ENCODE results near the gene MAP7D1. TPM values are rescaled to one million over a fixed set of nuclear protein-coding genes. Genes with fewer than 3 reads are reported as not detected.

MAP7D1 gene
- total RNA-seq, 1 experiment from 2014 or later, result 49.9 TPM

DNA sequence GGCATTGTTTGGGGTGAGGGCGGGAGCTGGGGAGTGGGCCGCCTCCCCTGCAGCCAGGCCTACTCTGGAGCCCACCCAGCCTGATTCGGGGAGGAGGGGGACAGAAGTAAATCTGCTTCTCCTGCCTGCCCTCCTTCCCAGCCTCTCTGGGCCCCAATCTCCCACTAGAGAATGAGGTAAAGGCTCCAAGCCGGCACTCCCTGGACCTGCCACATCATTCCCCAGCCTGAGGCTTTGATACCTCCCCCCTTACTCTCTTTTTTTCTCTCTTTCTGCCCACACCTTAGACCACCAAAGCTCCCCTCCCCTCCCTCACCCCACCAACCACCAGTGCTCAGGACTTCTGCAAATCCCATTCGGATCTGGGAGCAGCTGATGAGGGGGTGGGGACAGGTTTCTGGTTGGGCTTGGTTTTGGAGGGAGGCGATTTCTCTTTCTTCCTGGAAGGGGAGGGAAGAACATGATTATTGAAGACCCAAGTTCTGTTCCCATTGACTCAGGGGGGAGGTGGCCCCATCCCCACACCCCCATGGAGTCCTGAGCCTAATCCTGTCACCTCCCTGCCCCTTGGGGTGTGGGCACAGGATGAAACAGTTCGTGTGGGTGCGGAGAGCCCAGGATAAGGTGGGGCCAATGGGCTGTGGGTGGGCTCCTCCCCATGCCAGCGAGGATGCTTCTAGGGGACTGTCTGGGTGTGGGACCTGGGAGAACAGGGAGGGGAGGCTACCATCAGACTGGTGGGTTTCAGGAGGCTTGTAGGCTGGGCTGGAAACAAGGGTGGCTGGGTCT, 1.3 kb downstream of the MAP7D1 start:
- peaks cover 38 to 48% of the 10 kb centered on the region in 2 experiments for H3K4me1 Mint-ChIP-seq
- DNase-seq, result no peak
- 0 out of 2 replicates have a peak, but pooled peaks cover 3% of the 10 kb centered on the region for H3K4me1 ChIP-seq (ENCODE audit: insufficient read depth, low read length)
- no peak overlapping the region for H2BK15ac ChIP-seq (ENCODE audit: low read depth, low read length)
- no peak overlapping the region for H4K5ac ChIP-seq (ENCODE audit: insufficient read length, low read depth, low read length)
- no peak overlapping the region for H3T11ph ChIP-seq (ENCODE audit: low read length)
- TF ChIP-seq, protein P1, sequence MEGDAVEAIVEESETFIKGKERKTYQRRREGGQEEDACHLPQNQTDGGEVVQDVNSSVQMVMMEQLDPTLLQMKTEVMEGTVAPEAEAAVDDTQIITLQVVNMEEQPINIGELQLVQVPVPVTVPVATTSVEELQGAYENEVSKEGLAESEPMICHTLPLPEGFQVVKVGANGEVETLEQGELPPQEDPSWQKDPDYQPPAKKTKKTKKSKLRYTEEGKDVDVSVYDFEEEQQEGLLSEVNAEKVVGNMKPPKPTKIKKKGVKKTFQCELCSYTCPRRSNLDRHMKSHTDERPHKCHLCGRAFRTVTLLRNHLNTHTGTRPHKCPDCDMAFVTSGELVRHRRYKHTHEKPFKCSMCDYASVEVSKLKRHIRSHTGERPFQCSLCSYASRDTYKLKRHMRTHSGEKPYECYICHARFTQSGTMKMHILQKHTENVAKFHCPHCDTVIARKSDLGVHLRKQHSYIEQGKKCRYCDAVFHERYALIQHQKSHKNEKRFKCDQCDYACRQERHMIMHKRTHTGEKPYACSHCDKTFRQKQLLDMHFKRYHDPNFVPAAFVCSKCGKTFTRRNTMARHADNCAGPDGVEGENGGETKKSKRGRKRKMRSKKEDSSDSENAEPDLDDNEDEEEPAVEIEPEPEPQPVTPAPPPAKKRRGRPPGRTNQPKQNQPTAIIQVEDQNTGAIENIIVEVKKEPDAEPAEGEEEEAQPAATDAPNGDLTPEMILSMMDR (conservative IDR thresholded peaks at IDR 0.05), result no peak
- H4K20me1 ChIP-seq (ENCODE audit: control insufficient read depth, insufficient read depth, insufficient read length), result no peaks in the 10 kb centered on the region
- H3K23me2 ChIP-seq (ENCODE audit: insufficient read length, low read depth, low read length, poor library complexity, severe bottlenecking), result peaks cover 19% of the 10 kb centered on the region
- H4K8ac ChIP-seq (replicated peaks; ENCODE audit: insufficient read length, low read depth, low read length), result no peak overlapping the region
- H3K9me3 ChIP-seq (ENCODE audit: control insufficient read depth, low read depth, low read length), result no peaks in the 10 kb centered on the region
- H3K4ac ChIP-seq (ENCODE audit: low read depth, low read length), result no peak overlapping the region
- H2BK5ac ChIP-seq (ENCODE audit: insufficient read length, low read length), result no peak overlapping the region
- peaks cover 24% of the 10 kb centered on the region; the same call in 1 of the 2 replicates for H3K27me3 ChIP-seq (ENCODE audit: insufficient read depth, low read length)
- H3K27ac ChIP-seq (ENCODE audit: insufficient read length, low read depth, low read length), result no peak overlapping the region
- H3K79me2 ChIP-seq (ENCODE audit: insufficient read depth, low read length), result peaks cover 9% of the 10 kb centered on the region; the same call in 1 of the 2 replicates
- H3K56ac ChIP-seq (ENCODE audit: insufficient read length, low read depth, low read length), result no peak overlapping the region
- peaks cover 0 to 3% (median 0%) of the 10 kb centered on the region in 3 experiments; a peak in 1 of 7 replicates for H3K36me3 Mint-ChIP-seq (ENCODE audit: insufficient read depth in 1 of 3, low read depth in 3 of 3)
- no peak overlapping the region for H4K91ac ChIP-seq (ENCODE audit: insufficient read length, low read depth, low read length)
- no peak overlapping the region for H2BK20ac ChIP-seq (ENCODE audit: low read depth, low read length, poor library complexity, severe bottlenecking)
- no peak overlapping the region for H3K23ac ChIP-seq (ENCODE audit: insufficient read length, low read depth, low read length)
- peak overlapping the region in 2 of 3 experiments; percentile 55 to 90; a peak in 5 of 7 replicates for H3K27ac Mint-ChIP-seq
- no peak overlapping the region for H3K18ac ChIP-seq (ENCODE audit: insufficient read length, low read depth, low read length)
- H2AK5ac ChIP-seq (ENCODE audit: insufficient read length, low read length), result no peak overlapping the region
- H2BK12ac ChIP-seq (ENCODE audit: insufficient read length, low read depth, low read length), result no peak overlapping the region
- H3K4me3 Mint-ChIP-seq, result peak overlapping the region; percentile 81 to 92
- H3K79me1 ChIP-seq (ENCODE audit: insufficient read depth, low read depth, low read length, poor library complexity, severe bottlenecking), result peaks cover 4% of the 10 kb centered on the region
- no peak overlapping the region for H3K9ac ChIP-seq (ENCODE audit: extremely low read depth, insufficient read length, low read length)
- no peak overlapping the region for H2BK120ac ChIP-seq (ENCODE audit: low read depth, low read length, poor library complexity, severe bottlenecking)
- H2AFZ ChIP-seq (ENCODE audit: low read length), result no peak overlapping the region
- no peaks in the 10 kb centered on the region for H3K9me3 Mint-ChIP-seq
- peak overlapping the region; percentile 45; the same call in 1 of the 2 replicates for H3K14ac ChIP-seq (ENCODE audit: insufficient read depth, low read length)
- H3K27me3 Mint-ChIP-seq (ENCODE audit: low read depth), result peaks cover 32% of the 10 kb centered on the region
- no CpG with 5 or more reads among the region's 9 CpGs for WGBS (ENCODE audit: extremely low coverage, insufficient read length, low lambda C conversion rate)
- H3K4me2 ChIP-seq (ENCODE audit: insufficient read depth, insufficient read length, low read length), result peak overlapping the region; percentile 78
